CD4-positive, alpha-beta T cell (primary cell): ENCODE measurements around the gene PTCD2. TPM values are rescaled to one million over a fixed set of nuclear protein-coding genes. Genes with fewer than 3 reads are reported as not detected.

Source experiments
- ATAC-seq: fragments of 200-7000 bp; cut with Tn5 transposase; one replicate; pipeline ENCODE4 v1.10.0; 2022; ENCODE audit warnings: mild to moderate bottlenecking; ENCODE audit not compliant: poor library complexity
- CTCF ChIA-PET: fragments of 350-600 bp; sonication (Branson Sonifier 250); formaldehyde crosslinking; loops from one replicate; lab custom pipeline; 2021; ENCODE audit warnings: antibody characterized with exemption, inconsistent platforms; lab: Charles Lee
- POLR2A ChIA-PET: fragments of 350-600 bp; sonication (Branson Sonifier 250); formaldehyde crosslinking; loops from one replicate; lab custom pipeline; 2021; ENCODE audit warnings: antibody characterized with exemption, inconsistent platforms; lab: Charles Lee
- DNase-seq, 14 experiments: peaks; one replicate each; pipeline ENCODE4 v3.0.0-alpha.2; 2013 to 2020; ENCODE audit warnings: mixed read lengths in 2 of 14
- H3K27ac ChIP-seq, 2 donors: one replicate each; pipeline versions ENCODE4 v1.5.1 to v1.7.0; 2013; ENCODE audit warnings: low read length in 2 of 2, low read depth in 1 of 2, mild to moderate bottlenecking in 1 of 2
- H3K27me3 ChIP-seq, 2 experiments: 1 replicate in 1 of 2; 2 replicates in 1 of 2; pipeline versions ENCODE4 v1.6.1 to v1.7.0; 2013; ENCODE audit warnings: low read length in 2 of 2, control low read depth in 1 of 2, mild to moderate bottlenecking in 1 of 2, moderate library complexity in 1 of 2; ENCODE audit not compliant: insufficient read depth in 2 of 2, control insufficient read depth in 1 of 2
- H3K36me3 ChIP-seq: one replicate; pipeline ENCODE4 v1.6.1; 2013; ENCODE audit warnings: low read length, control low read depth; ENCODE audit not compliant: insufficient read depth
- H3K4me1 ChIP-seq: one replicate; pipeline ENCODE4 v1.6.1; 2013; ENCODE audit warnings: low read length, control low read depth; ENCODE audit not compliant: insufficient read depth
- H3K4me3 ChIP-seq: one replicate; pipeline ENCODE4 v1.5.1; 2013; ENCODE audit warnings: mild to moderate bottlenecking, low read length, moderate library complexity
- H3K9me3 ChIP-seq, 2 experiments: 1 replicate in 1 of 2; 2 replicates in 1 of 2; pipeline versions ENCODE4 v1.6.1 to v1.7.0; 2013; ENCODE audit warnings: low read length in 2 of 2, mild to moderate bottlenecking in 2 of 2, control low read depth in 1 of 2, moderate library complexity in 1 of 2; ENCODE audit not compliant: control insufficient read depth in 1 of 2, insufficient read depth in 1 of 2
- H3K27ac Mint-ChIP-seq: one replicate; pipeline ENCODE4 v1.8.0; 2020; ENCODE audit warnings: mixed read lengths
- H3K27me3 Mint-ChIP-seq: one replicate; pipeline ENCODE4 v1.8.0; 2021; ENCODE audit warnings: mixed read lengths
- H3K36me3 Mint-ChIP-seq: one replicate; pipeline ENCODE4 v1.8.0; 2021; ENCODE audit warnings: low read depth, mixed read lengths
- H3K4me1 Mint-ChIP-seq: one replicate; pipeline ENCODE4 v1.8.0; 2021; ENCODE audit warnings: low read depth, mixed read lengths
- H3K4me3 Mint-ChIP-seq: one replicate; pipeline ENCODE4 v1.8.0; 2020; ENCODE audit warnings: mild to moderate bottlenecking, mixed read lengths
- H3K9me3 Mint-ChIP-seq: one replicate; pipeline ENCODE4 v1.8.0; 2020; ENCODE audit warnings: mixed read lengths
- intact Hi-C, 2 experiments: fragments of 100-400 bp; cut with DNase I in 1 of 2; cut with micrococcal nuclease in 1 of 2; formaldehyde crosslinking; loops; one replicate each; pipeline versions ENCODE4 v1.15.1 to v1.9.0; 2023 to 2025; cut with DNase I, micrococcal nuclease
- total RNA-seq, 174 experiments: library from RNA in 2 of 174; stranded (reverse) in 2 of 174; gene quantifications; one replicate each; pipeline ENCODE4 v1.2.3 and lab custom pipeline; 2021 to 2026
- TF ChIP-seq, protein P1 (sequence below): fragments of 200-600 bp; IDR thresholded peaks from one replicate; pipeline ENCODE4 v1.8.0; 2022; ENCODE audit warnings: antibody characterized with exemption, mild to moderate bottlenecking

PTCD2 gene
- total RNA-seq, 2 experiments from 2014 or later = 2.9 to 3.3 TPM

DNA sequence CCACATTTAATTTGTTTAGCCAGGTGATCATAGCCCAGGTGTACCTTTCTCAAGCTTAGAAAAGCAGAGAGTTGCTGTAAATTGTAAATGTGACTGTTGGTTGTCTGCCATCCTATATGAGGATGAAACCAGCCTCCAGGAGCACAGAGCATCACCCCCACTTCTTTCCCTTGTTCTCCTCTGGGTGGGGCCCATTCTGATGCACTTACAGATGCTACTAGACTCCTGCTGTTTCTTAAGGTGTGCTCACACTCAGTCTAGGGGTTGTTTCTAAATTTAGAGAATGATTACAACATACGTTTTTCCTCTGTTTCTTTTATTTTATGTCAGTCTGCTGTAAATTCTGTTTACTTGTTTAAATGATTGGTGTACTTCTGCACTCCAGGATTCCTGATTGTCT lies 10.5 kb downstream of the PTCD2 start:
- H3K4me3 ChIP-seq = no peak overlapping the region
- no peaks in the 10 kb centered on the region for H3K9me3 ChIP-seq
- peaks cover 55% of the 10 kb centered on the region for H3K36me3 ChIP-seq
- CTCF ChIA-PET = no interaction called here
- no peak overlapping the region for H3K27ac Mint-ChIP-seq
- H3K27me3 ChIP-seq = no peaks in the 10 kb centered on the region
- H3K9me3 Mint-ChIP-seq = no peaks in the 10 kb centered on the region
- no peak overlapping the region for H3K27ac ChIP-seq
- ATAC-seq = no peak
- intact Hi-C loops = no loop called here
- H3K4me3 Mint-ChIP-seq = no peak overlapping the region
- POLR2A ChIA-PET = no interaction called here
- H3K4me1 Mint-ChIP-seq = no peaks in the 10 kb centered on the region
- H3K36me3 Mint-ChIP-seq = peaks cover 74% of the 10 kb centered on the region
- H3K27me3 Mint-ChIP-seq = no peaks in the 10 kb centered on the region
- TF ChIP-seq, protein P1, sequence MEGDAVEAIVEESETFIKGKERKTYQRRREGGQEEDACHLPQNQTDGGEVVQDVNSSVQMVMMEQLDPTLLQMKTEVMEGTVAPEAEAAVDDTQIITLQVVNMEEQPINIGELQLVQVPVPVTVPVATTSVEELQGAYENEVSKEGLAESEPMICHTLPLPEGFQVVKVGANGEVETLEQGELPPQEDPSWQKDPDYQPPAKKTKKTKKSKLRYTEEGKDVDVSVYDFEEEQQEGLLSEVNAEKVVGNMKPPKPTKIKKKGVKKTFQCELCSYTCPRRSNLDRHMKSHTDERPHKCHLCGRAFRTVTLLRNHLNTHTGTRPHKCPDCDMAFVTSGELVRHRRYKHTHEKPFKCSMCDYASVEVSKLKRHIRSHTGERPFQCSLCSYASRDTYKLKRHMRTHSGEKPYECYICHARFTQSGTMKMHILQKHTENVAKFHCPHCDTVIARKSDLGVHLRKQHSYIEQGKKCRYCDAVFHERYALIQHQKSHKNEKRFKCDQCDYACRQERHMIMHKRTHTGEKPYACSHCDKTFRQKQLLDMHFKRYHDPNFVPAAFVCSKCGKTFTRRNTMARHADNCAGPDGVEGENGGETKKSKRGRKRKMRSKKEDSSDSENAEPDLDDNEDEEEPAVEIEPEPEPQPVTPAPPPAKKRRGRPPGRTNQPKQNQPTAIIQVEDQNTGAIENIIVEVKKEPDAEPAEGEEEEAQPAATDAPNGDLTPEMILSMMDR = no peak
- no peaks in the 10 kb centered on the region for H3K4me1 ChIP-seq
- DNase-seq = no peak

DNA sequence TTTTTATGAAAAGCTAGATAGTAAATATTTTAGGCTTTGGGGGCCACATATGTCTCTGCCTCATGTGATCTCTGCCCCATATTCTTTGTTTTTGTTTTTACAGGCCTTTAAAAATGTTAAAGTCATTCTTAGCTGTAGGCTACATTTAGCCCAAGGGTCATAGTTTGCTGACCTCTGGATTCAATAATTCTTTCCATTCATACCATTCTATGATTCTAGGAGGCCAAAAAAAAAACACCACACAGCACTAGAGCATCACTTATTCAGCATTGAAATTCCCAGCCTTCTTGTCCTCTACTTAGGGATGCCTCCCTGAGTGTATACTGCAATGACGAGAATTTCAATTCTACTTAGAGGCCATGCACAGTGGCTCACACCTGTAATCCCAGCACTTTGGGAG lies 17.0 kb downstream of the PTCD2 start:
- no peaks in the 10 kb centered on the region for H3K9me3 ChIP-seq
- H3K27me3 Mint-ChIP-seq = no peaks in the 10 kb centered on the region
- intact Hi-C loops = no loop called here
- TF ChIP-seq, protein P1 = no peak
- DNase-seq (no peak), ATAC-seq (no peak)
- peaks cover 39% of the 10 kb centered on the region for H3K36me3 ChIP-seq
- no peak overlapping the region for H3K4me3 ChIP-seq
- ChIA-PET POLR2A (no interaction called here), CTCF (no interaction called here)
- no peak overlapping the region for H3K27ac ChIP-seq
- H3K4me1 ChIP-seq = no peaks in the 10 kb centered on the region
- no peaks in the 10 kb centered on the region for H3K27me3 ChIP-seq
- peaks cover 74% of the 10 kb centered on the region for H3K36me3 Mint-ChIP-seq
- no peaks in the 10 kb centered on the region for H3K4me1 Mint-ChIP-seq
- H3K27ac Mint-ChIP-seq = no peak overlapping the region
- H3K4me3 Mint-ChIP-seq = no peak overlapping the region
- H3K9me3 Mint-ChIP-seq = no peaks in the 10 kb centered on the region

DNA sequence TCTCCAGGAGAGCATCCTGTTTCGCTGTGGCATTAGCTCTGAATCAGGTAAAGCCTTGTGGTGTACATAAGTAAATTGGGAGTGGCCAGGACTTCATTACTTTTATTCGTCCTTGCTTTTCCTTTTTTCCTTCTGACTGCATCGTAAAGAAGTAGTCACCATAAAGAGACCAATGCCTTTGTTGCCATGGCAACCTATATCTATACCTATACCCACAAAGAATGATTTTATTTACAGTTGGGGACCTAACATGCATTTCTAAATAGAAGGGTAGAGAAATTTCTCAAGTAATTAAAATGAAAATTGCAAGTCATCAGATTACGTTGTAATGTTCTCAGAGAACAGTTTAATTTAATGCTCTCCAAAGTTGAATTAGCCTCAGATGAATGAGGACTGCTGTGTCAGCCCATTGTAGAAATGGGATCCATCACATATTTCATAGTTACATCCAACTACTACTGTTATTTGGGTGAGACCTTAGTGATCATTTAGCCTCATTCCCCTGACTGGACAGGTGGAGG lies 18.6 kb downstream of the PTCD2 start:
- CTCF ChIA-PET = no interaction called here

More for the DNA sequence above, 18.6 kb downstream of the PTCD2 start:
- H3K36me3 Mint-ChIP-seq = peaks cover 79% of the 10 kb centered on the region
- no peak for DNase-seq
- H3K4me3 ChIP-seq = no peak overlapping the region
- H3K9me3 Mint-ChIP-seq = no peaks in the 10 kb centered on the region
- H3K27me3 Mint-ChIP-seq = no peaks in the 10 kb centered on the region
- H3K4me1 ChIP-seq = no peaks in the 10 kb centered on the region
- no peaks in the 10 kb centered on the region for H3K27me3 ChIP-seq
- intact Hi-C loops = no loop called here
- no peak overlapping the region for H3K4me3 Mint-ChIP-seq
- TF ChIP-seq, protein P1 = no peak
- no peaks in the 10 kb centered on the region for H3K9me3 ChIP-seq
- POLR2A ChIA-PET = no interaction called here
- peaks cover 42% of the 10 kb centered on the region for H3K36me3 ChIP-seq
- no peak overlapping the region for H3K27ac ChIP-seq
- no peak for ATAC-seq
- H3K4me1 Mint-ChIP-seq = no peaks in the 10 kb centered on the region
- no peak overlapping the region for H3K27ac Mint-ChIP-seq
